Aorta (tissue), 5 donors: ENCODE measurements around the gene CATSPER1. TPM values are rescaled to one million over a fixed set of nuclear protein-coding genes. Genes with fewer than 3 reads are reported as not detected.

Experiments used
- ATAC-seq: fragments of 200-7000 bp; cut with Tn5 transposase; one replicate; pipeline ENCODE4 v1.9.1; 2022; ENCODE audit warnings: moderate library complexity; ENCODE audit not compliant: low FRiP score
- DNase-seq, 2 donors: peaks; one replicate each; pipeline ENCODE4 v3.0.0-alpha.2; 2020
- H3K27ac ChIP-seq, 2 donors: one replicate each; pipeline ENCODE4 v1.5.1; 2013; ENCODE audit warnings: low read length in 2 of 2, mild to moderate bottlenecking in 2 of 2, moderate library complexity in 2 of 2, control low read depth in 1 of 2, inconsistent platforms in 1 of 2, low read depth in 1 of 2
- H3K27me3 ChIP-seq, 2 donors: one replicate each; pipeline ENCODE4 v1.6.1; 2013; ENCODE audit warnings: control low read depth in 1 of 2, low read length in 1 of 2, mild to moderate bottlenecking in 1 of 2, moderate library complexity in 1 of 2; ENCODE audit not compliant: insufficient read depth in 2 of 2, control insufficient read depth in 1 of 2
- H3K36me3 ChIP-seq, 2 donors: one replicate each; pipeline ENCODE4 v1.6.1; 2013; ENCODE audit warnings: control low read depth in 1 of 2, low read length in 1 of 2, mild to moderate bottlenecking in 1 of 2; ENCODE audit not compliant: insufficient read depth in 2 of 2, control insufficient read depth in 1 of 2
- H3K4me1 ChIP-seq, 2 donors: one replicate each; pipeline ENCODE4 v1.6.1; 2013; ENCODE audit warnings: low read length in 2 of 2, control low read depth in 1 of 2, mild to moderate bottlenecking in 1 of 2, moderate library complexity in 1 of 2; ENCODE audit not compliant: insufficient read depth in 2 of 2, control insufficient read depth in 1 of 2
- H3K4me3 ChIP-seq, 2 donors: one replicate each; pipeline ENCODE4 v1.5.1; 2013; ENCODE audit warnings: low read length in 2 of 2, control low read depth in 1 of 2, mild to moderate bottlenecking in 1 of 2
- H3K9me3 ChIP-seq: one replicate; pipeline ENCODE4 v1.6.1; 2013; ENCODE audit warnings: mild to moderate bottlenecking, low read length; ENCODE audit not compliant: control insufficient read depth
- WGBS, 2 donors: extraction: QIAGEN DNeasy Blood & Tissue Kit; methylation state at CpG; one replicate each; pipeline ENCODE4 v1.1.7; 2013; 5-methylcytosine and 5-hydroxymethylcytosine counted together
- intact Hi-C, 2 donors: fragments of 100-400 bp; cut with DNase I; formaldehyde crosslinking; loops; one replicate each; pipeline versions ENCODE4 v1.14.2 to v1.15.0; 2022
- polyA plus RNA-seq, 2 donors: library from polyadenylated mRNA; stranded (reverse); fragments of 200-250 nt; gene quantifications; one replicate each; pipeline ENCODE4 v1.2.3, GENCODE V29; 2013
- total RNA-seq, 2 donors: library from RNA; stranded (reverse); fragmentation: NEBNext Ultra II Directional; extraction: Animal tissue kit (Norgen Biotek cat#: 25700); gene quantifications; one replicate each; pipeline ENCODE4 v1.2.1, GENCODE V29; 2021
- donor health status: healthy with polysubstance abuse.
- donor health status: Bipolar disorder and iron deficiency.
- donor health status: DM: no; HTN: no; CAD: no.
- donor health status: DM: no; HTN: no; CAD: no.
- donor health status: DM: yes; HTN: yes; CAD: no.

The CATSPER1 gene
- total and polyA plus RNA-seq, 4 donors = 0.10 to 1.2 (median 1.0) TPM; not detected in 1

DNA sequence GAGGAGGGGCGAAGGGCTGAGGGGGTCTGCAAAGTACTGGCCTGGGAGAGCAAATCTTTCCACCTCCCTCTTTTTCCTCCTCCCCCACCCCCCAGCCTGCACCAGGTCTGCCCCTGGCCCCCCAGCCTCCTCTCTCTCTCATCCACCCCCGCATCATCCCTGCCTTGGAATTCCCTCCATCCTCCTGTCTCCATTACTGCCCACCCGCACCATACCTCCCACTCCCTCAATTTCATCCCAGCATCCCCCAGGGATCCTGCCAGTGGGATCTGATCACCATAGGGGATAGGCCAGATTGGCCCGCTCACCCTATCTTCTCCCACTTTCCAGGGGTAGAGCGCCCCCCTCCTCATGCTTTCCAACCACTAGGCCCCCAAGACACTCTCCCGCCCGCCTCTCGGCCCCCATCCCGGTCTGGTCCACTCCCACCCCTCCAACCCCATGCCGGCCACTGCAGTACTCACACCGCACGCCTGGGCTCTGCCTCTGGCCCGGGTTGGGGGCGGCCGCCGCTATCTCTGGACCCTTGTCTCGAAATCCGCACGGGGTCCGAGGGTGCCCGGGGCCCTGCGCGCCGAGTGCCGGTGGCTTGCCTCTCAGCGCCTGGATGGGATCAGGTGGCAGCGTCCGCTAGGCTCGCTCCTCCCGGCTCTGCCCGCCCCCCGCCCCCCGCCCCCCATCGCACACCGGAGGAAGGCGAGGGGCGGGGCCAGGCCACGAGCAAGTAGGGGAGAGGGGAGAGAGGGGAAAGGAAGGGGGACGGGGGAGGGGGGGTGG is 22.5 kb upstream of the CATSPER1 start, which contains the start of gene GAL3ST3:
Gene GAL3ST3 (minus strand): TSS at position 615 of the 777 bp plus-strand sequence. CDS start 3,746 bp downstream, outside the sequence.
- peaks cover 0 to 4% of the 10 kb centered on the region in 2 donors for H3K4me1 ChIP-seq
- WGBS, 2 donors = 9 to 13% methylated on average over 33 to 39 of the region's 39 CpGs
- ATAC-seq (no peak), DNase-seq (peak in 1 of 2 donors; percentile 76)
- intact Hi-C loops = no loop called here
- H3K9me3 ChIP-seq = no peaks in the 10 kb centered on the region
- no peaks in the 10 kb centered on the region for H3K27me3 ChIP-seq
- no peak within 1 kb of the TSS for H3K4me3 ChIP-seq
- H3K27ac ChIP-seq = no peak within 1 kb of the TSS
- H3K36me3 ChIP-seq = no peaks in the 10 kb centered on the region

DNA sequence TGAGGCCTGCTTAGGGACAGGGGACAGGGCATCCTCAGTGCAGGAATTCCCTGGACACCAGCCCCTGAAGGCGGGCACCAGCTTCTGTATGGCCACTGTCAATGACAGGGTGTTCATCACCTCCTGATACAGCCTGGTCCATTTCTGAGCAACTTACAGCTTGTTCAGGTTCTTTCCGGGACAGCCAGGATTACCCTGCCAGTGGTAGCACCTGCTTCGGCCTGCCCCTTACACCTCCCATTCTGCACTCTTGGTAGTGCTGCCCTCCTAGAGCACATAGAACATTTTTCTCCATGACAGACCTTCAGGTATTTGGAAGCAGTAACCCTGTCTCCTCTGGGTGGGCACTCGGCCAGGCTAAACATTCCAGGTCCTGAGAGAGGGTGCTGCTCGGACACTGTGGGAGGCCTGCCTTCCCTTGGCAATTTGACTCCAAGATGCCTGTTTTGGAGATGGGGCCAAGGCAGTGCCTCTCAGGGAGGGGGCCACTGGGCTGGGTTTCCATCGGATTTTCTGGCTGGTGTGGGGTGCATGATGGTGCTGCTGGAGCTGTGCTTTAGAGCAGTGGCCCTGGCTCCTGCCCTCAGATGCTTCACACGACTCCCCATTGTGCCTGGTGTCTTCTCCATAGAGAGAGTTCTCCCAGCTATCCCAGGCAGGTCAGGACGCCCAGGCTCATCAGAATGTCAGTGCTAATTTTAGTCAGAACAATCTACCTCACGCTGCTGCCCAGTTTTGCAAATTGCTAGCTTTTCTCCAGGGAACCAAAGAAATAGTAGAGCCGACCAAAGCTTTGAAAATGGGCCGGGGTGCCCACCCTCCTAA is 21.5 kb upstream of the CATSPER1 start:
- H3K4me1 ChIP-seq = no peaks in the 10 kb centered on the region
- ATAC-seq (no peak), DNase-seq (peak in 1 of 2 donors; percentile 68)
- H3K27ac ChIP-seq = no peak overlapping the region
- intact Hi-C loops = no loop called here
- no peaks in the 10 kb centered on the region for H3K36me3 ChIP-seq
- no peaks in the 10 kb centered on the region for H3K27me3 ChIP-seq
- WGBS, 2 donors = 39% methylated on average over 11 of the region's 11 CpGs
- H3K9me3 ChIP-seq = no peaks in the 10 kb centered on the region
- H3K4me3 ChIP-seq = no peak overlapping the region

- H3K4me3 ChIP-seq = no peak overlapping the region
- H3K27me3 ChIP-seq = no peaks in the 10 kb centered on the region
- H3K27ac ChIP-seq = no peak overlapping the region
- H3K36me3 ChIP-seq = no peaks in the 10 kb centered on the region
- no peaks in the 10 kb centered on the region for H3K9me3 ChIP-seq
- intact Hi-C loops = no loop called here
- no peaks in the 10 kb centered on the region for H3K4me1 ChIP-seq
- ATAC-seq (no peak), DNase-seq (no peak)
- WGBS, 2 donors = 94 to 95% methylated on average over 3 of the region's 3 CpGs
These were observed 20.6 kb upstream of the CATSPER1 start for GRCh38 chr11:66046901-66047300.

- 16 to 21% methylated on average over 11 of the region's 11 CpGs for WGBS, 2 donors
- DNase-seq (peak; percentile 80 to 93), ATAC-seq (peak; percentile 77)
- intact Hi-C loops = no loop called here
- H3K27me3 ChIP-seq = no peaks in the 10 kb centered on the region
- no peaks in the 10 kb centered on the region for H3K4me1 ChIP-seq
- no peaks in the 10 kb centered on the region for H3K9me3 ChIP-seq
- no peak overlapping the region for H3K4me3 ChIP-seq
- no peak overlapping the region for H3K27ac ChIP-seq
- H3K36me3 ChIP-seq = no peaks in the 10 kb centered on the region
These were observed 18.9 kb upstream of the CATSPER1 start for GRCh38 chr11:66045177-66045639.

GRCh38 chr11:66044757-66045156 is 18.5 kb upstream of the CATSPER1 start:
- Histone ChIP-seq H3K27ac (no peak overlapping the region), H3K27me3 (no peaks in the 10 kb centered on the region), H3K4me1 (no peaks in the 10 kb centered on the region), H3K4me3 (no peak overlapping the region), H3K36me3 (no peaks in the 10 kb centered on the region), H3K9me3 (no peaks in the 10 kb centered on the region)
- intact Hi-C loops = no loop called here
- WGBS, 2 donors = 67% methylated on average over 6 of the region's 6 CpGs
- ATAC-seq = no peak
- no peak for DNase-seq

GRCh38 chr11:66042996-66043906 is 17.0 kb upstream of the CATSPER1 start:
- Histone ChIP-seq H3K9me3 (no peaks in the 10 kb centered on the region), H3K36me3 (no peaks in the 10 kb centered on the region), H3K27me3 (no peaks in the 10 kb centered on the region), H3K27ac (no peak overlapping the region), H3K4me1 (no peaks in the 10 kb centered on the region), H3K4me3 (no peak overlapping the region)
- DNase-seq (no peak), ATAC-seq (no peak)
- 97 to 98% methylated on average over 88 of the region's 88 CpGs for WGBS, 2 donors
- intact Hi-C loops = no loop called here

DNA sequence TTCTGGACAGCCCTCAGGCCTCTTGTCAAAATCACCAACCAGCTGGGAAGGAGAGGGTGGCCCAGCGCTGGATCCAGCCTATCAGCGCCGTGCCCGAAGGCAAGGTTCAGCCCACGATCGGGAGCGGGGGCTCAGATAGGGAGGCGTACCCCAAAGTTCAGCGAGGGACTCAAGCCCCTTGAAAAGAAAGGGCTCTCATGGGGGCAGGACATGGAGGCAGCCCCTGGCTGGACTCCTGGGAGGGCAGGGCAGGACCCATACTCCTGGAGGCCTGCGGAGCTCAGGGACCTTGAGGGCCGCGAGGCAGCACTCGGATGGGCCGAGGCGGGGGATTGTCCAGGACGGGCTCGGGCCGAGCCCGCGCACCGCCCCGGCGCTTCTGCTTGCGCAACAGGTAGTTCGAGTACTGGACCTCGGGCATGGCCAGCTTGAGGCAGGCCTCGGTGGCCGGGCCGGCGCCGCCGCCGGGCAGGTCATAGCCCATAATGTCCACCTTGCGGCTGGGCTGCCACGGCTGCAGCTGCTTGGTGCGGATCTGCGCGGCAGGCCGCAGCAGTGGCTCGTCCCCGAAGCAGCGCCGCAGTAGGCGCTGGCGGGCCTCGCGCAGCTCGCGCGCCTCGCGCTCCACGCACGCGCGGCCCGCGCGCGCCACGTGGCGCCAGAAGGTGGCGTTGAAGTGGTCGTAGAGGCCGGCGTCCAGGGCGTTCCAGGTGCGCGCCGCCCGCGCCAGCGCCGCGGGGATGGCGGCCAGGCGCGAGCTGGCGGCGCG is 16.1 kb upstream of the CATSPER1 start:
- 96 to 97% methylated on average over 81 of the region's 81 CpGs for WGBS, 2 donors
- H3K36me3 ChIP-seq = no peaks in the 10 kb centered on the region
- no peak for DNase-seq
- H3K27me3 ChIP-seq = no peaks in the 10 kb centered on the region
- no peak for ATAC-seq
- H3K9me3 ChIP-seq = no peaks in the 10 kb centered on the region
- H3K27ac ChIP-seq = no peak overlapping the region
- no peaks in the 10 kb centered on the region for H3K4me1 ChIP-seq
- H3K4me3 ChIP-seq = no peak overlapping the region
- intact Hi-C loops = no loop called here

- Histone ChIP-seq H3K4me1 (no peaks in the 10 kb centered on the region), H3K4me3 (no peak overlapping the region), H3K9me3 (no peaks in the 10 kb centered on the region), H3K36me3 (no peaks in the 10 kb centered on the region), H3K27ac (no peak overlapping the region), H3K27me3 (no peaks in the 10 kb centered on the region)
- no peak for ATAC-seq
- WGBS, 2 donors = 90% methylated on average over 3 of the region's 3 CpGs
- no peak for DNase-seq
- intact Hi-C loops = no loop called here
These were observed 13.5 kb upstream of the CATSPER1 start for GRCh38 chr11:66039765-66040164.
